NCI-H510A (cell line): ENCODE measurements around the gene SPRED2.
A peak's percentile ranks its signal among the peaks of the same experiment; 100 is the strongest.

Experiments
- DNase-seq: peaks from one replicate; lab custom pipeline; 2025; lab: John Stamatoyannopoulos, UW

SPRED2 gene

DNA sequence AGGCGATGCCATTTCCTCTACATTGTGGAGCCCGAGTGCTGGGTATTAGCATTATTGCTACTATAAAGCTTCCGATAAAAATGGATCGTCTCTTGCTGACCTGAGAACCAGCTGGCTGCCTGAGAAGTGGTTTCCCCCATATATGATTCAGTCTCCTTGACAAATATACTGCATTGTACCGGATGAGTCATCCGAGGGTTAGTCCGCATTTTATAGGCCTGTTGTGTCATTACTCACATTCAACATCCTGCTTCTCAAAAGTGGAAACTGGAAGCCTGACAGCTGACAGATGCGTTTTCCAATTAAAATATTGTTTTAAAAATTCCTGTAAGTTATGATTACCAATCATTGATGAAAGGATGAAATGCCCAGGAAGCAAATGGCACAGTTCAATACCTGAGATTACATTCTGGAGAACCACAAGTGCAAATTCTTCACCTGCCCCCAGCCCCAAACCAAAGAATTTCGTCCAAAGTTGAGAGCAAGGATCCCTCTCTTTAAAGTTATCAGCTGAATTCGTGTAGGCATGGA, 65.7 kb downstream of the SPRED2 start:
- DNase-seq, result peak; percentile 84

DNA sequence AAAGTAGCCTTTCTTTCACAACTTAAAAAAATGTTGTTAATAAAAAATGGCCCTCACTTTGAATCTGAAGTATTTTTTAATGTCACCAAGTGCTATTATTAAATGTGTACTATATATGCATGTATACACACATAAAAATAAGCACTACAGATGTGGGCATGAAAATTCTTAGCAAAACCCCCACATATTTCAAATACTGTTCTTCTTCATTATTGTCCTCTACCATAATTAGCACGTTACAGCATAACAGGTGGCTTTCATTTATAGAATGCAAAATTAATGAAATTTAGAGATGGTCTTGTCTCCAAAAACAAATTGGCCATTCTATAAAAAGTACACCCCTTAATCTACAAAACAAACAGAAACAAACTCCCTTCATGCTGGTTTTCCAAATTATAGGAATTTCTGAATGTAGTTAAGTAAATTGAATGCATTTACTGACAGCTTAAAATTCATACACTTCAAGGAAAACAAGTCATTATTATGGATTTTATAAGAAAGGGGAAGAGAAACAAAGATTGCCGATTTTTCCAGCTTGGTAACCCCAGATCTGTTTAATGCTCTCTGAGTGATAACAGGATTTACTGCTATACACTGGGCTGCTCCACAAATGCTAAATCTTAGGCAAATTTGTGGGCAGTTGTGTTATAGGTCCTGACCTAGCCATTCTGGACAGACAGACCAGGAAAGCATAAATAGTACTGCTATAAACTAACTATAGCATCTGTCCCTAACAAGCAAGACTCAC, 67.2 kb downstream of the SPRED2 start:
- no peak for DNase-seq

DNA sequence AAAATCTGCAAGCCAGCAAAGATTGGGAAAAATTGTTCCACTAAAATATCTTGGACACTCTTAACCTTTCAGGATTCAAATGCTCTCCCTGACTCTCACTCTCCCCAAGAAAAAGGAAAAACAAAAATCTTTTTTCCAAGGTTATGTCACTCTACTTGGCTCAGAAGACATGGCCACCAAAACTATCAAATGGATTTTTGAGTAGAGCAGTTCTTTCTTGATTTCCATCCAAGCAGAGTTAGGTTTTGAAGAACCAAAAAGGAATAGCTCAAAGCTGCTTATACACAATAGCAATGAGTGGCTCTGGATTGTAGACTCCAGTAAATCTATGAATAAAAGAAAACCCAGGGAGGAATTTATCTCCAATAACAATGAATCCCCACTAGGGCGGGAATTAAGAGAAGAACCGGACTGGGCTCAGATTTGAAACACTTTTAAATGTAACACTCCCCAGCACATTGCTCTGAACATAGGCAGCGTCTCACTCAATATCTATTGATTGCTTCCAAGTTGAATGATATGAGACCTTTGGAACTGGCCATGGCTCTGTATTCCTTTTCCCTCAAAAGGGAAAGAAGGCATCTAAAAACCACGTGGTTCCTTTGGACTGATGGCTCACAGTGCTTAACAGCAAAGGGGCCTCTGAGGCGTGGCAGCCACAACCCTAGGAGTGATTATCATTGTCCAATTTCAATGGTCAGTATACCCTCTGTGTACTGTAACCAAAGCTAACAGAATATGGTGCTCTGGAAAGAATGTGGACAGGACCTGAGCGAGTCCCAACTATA, 68.3 kb downstream of the SPRED2 start:
- no peak for DNase-seq

DNA sequence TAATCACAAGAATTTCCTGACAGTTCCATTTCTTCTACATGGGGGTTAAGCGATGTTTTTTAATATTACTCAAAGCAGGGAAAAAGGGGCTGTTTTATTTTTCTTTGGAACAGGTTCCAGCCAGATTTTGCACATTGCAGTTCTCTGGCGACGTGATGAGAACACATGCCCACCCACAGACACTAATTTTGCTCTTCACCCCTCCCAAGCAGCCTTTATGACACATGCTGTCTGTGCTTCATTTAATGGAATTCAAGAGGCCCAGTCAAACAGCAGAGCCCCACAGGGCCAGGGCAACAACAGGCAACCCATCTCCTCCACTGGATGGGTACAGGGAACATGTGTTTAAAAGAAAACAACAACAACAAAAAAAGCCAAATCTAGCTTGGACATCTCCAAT, 70.8 kb downstream of the SPRED2 start:
- no peak for DNase-seq

DNA sequence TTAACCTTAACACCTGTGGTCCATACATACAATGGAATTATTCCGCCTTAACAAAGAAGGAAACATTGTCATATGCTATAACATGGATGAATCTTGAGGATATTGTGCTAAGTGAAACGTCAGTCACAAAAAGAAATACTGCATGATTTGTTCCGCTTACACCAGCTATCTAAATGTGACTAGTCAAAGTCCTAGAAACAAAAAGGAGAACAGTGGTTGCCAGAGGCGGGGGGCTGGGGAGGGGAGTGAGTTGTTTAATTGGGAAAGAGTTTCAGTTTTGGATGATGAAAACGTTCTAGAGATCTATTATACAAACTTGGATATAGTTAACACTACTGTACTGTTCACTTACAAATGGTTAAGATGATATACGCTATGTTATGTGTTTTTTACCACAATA, 72.0 kb downstream of the SPRED2 start:
- no peak for DNase-seq

DNA sequence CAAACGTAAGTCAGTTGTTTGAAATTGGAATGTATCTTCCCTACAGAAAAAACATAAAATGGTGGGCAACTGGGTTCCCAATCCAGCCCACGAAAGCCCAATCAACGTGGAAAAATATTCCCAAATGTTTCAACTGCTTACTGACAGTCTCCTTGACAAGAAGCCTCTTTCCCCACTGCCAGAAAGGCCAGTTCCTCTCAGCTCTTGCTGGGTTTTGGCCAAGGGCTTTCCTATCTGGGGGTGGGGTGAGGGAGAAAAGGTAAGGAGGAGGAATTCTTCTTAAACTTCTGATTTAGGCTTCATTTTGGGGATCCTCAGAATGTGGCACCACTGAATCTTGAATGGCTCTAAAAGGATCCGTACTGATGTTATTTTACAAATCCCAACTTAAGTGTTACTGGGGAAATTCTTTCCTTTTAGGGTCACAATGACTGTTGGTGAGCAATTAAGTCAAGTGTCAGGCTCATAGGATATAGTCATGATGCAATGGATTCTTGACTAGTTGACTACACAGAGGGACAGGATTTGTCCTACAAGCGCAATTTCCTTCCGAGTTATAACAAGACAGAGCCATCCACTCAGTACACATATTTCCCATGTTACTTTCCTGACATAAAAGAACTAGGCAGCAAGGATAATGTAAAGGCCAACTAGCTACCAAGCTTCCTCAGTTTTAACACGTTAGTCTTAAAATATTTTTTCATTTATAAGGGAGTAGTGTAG, 73.6 kb downstream of the SPRED2 start:
- no peak for DNase-seq

DNA sequence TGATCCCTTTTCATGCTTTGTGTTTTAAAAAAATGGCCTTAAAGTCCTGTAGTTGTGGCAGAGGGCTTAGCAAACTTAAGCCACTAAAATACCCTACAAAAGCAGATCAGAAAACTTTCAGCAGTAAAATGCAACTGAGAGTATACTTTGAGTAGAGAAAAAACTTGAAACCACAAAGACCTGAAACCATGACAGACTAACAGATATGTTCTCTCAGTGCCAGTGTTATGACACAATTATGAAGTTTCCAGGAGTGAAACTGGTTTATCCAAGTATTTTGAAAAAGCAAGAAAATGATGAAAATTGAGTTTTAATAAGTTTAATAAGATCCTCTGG, 74.5 kb downstream of the SPRED2 start:
- DNase-seq, result no peak

DNA sequence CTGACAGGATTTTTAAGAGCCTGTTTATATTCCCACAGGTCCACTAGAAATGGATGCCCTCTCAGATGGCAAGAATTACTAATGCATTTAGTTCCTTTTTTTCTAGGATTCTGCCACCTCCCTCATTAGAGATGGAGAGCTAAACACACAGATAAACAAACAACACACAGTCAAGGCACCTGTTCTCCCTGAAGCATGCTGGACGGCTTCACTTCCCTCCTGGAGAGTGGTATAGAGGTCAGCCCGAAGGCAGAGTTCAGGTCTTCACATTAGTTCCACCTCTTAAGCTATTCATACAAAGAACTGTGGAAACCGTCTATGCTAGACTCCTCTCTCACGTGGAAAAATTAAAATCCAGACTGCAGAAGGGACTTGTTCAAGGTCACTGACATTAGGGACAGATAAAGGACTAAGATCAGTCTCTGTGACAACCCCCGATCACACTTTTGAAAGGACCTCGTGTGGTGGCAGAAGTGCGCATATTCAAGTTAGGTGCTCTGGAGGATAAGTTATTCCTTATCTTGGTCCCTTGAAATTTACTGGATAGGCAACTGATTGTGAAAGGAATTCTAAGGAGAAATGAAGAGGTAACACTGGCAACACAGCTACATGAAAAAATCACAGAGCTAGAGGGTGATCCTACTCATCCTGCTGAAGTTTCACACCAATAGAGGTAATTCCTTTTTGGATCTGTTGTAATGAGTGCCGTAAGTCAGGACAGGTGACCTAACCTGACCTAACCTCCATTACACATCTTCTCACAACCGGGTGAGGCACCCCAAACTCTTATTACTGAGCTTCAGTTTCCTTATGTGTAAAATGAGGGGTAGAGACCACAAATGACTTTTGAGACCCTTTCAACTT, 75.1 kb downstream of the SPRED2 start:
- DNase-seq, result no peak

DNA sequence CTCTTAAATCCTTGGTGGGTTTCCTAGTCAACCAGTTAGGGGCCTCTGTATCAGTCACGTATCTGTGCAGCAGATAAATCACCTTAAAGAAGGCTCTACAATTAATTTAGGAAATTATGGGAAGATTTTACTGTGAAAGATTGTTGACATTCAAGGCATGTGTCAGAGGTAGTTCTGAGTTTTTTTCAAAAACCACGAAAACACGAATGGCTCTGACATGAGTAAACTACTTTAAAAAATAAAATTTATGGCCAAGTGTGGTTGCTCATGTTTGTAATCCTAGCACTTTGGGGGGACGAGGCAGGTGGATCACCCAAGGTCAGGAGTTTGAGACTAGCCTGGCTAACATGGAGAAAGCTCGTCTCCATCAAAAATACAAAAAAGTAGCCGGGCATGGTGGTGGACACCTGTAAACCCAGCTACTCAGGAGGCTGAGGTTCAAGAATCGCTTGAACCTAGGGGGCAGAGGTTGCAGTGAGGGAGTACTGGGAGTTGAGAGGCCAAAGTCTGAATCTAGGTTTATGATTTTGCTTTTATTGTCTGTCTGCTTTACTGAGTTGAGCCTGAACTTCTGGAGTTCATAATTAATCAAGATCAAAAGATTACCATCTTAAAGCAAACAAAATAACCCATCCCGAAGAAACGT, 77.1 kb downstream of the SPRED2 start:
- DNase-seq, result no peak

DNA sequence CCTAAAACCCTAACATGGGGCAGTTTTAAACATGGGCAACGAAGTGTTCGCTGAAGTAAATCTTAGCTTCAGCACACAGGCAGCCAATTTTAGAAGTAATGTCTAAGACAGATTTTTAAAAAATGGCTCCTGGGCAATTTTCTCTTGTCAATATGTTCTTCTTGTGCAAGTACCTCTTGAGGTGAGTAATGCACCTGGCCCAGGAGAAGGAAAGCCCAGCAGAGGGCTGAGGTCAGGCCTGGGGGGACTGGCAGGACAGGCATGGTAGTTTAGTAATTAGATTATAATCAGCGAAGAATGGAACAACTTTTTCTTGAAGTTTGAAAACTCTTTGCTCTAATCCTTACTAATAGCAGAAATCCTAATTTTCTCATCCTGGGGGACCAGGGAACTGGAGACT, 77.6 kb downstream of the SPRED2 start:
- no peak for DNase-seq

DNA sequence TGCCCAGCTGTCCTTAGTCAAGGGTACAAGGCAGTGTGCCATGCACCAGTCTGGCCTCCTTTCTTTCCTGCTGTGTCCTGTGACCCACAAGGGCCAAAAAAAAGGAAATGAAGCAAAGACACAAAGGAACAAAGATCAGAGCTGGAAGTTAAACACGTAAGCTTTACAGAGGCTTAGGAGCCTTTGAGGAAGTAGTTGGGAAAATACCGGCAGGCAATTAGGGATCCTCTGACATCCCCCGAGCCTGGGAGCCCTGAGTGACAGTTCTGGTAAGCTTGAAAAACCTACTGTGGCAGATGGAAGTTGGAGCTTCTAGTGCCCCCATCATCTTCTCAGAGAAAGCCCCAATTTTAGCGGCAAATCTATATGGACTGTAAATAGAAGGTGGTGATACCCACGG, 78.5 kb downstream of the SPRED2 start:
- peak; percentile 31 for DNase-seq

DNA sequence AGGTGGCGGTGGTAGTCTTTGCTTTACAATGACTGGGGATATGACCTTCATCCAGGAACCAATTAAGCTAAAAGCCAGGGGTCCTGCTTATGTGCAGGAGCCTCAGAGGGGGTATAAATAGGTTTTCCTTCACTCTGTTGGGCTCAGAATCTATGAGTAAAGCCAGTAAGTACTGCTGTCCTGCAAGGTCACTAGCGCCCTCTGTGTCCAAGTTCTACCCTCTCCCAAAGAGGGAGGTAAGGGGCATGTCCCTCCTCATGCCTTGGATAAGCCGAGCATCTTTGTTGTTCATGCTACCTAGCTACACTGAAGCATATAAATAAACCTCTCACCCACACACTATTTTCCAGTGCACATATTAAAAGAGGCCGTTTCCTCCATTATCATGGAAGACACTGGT, 79.4 kb downstream of the SPRED2 start:
- no peak for DNase-seq

DNA sequence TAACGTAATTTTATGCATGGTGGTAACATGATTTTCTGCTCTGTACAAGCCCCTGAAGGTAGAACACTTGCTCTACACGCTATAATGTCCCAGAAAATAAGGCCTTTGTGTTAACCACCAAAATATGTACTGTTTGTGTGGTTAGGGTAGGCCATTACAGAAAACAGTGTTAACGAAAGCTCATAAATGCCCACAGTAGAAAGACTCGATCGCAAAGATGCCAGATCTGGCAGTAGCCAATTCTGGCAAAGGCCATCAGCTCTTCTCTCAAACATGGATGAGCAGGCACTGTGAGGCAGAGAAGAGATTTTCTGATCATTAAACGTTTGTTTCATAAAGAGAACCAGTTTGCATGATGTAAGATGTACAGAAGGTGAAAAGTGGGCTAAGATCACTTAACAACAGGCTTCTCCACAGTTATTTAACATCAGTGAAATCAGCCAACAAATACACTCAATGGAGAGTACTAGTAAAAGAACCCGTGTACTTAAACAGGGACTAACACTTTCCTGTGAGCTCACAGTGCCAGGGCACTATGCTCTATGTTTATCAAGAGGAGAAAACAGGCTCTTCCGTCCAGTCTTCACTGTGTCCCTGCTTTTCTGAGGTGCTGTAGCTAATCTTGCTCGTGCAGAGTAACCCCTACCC, 80.3 kb downstream of the SPRED2 start:
- no peak for DNase-seq

DNA sequence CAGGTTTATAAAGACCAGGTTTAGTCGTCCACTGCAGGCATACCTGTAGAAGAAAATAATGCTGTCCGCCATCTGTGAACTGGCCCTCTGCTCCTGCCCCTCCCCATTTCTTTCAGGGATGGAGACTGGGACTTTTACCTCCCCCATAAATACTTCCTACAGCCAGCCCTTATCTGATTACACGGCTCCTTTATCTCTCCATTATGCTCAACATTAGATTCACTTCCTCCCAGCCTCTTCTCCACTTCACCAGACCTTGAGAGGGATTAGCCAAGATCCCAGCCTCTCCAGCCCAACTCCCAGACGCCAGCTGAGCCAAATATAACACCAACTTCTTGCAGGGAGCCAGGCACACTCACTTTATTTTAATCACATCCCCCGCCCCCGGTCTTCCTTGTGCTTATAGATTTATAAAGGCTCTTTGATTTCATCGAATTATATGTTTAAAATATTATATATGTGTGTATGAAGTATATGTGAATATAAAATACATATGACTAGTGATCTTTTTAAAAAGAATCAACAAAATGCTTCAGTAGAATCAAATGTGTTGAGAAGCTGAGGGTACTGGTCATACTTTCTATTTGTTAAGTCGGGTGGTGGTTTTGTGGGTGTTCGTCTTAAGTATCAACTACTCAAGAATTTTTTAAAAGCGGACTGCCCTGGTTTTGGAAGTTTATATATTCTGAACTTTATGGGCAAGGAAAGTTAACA, 81.0 kb downstream of the SPRED2 start:
- DNase-seq, result no peak

DNA sequence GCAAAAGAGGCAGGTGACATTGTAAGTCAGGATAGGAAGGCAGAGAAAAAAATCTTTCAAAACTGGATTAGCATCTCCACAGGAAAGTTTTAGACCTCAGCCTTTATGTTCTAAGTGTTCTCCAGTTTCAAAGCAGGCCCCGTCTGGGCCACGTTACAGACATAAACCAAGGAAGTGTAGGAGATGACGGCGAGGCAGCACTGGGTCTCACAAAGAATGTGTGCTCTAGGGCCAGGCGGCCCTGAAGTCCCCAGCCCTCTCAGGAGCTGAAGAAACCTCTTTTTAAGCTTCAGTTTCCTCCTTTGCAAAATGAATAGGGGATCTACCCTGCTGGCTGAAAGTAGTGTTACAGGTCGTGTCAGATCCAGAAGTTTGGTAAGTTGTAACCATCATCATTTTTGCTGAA, 81.7 kb downstream of the SPRED2 start:
- DNase-seq, result no peak

DNA sequence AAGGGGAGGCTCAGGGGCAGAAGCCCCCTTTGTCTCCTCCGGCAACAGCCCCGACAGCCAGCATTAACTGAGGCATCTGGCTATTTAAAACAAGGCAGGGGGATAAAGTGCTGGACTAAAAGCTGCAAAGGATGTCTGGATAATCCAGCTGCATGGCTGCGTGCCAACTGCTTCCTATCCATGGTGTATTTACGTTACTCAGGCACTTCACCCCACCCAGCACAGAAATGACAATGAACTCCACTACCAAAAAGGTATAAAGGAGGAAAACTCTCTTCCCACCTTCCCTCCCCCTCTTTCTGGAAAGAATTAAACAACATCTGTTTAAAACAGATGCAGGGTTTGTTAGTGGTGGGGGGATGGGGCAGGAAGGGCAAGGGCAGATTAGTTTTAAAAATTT, 82.5 kb downstream of the SPRED2 start:
- DNase-seq, result peak; percentile 71

DNA sequence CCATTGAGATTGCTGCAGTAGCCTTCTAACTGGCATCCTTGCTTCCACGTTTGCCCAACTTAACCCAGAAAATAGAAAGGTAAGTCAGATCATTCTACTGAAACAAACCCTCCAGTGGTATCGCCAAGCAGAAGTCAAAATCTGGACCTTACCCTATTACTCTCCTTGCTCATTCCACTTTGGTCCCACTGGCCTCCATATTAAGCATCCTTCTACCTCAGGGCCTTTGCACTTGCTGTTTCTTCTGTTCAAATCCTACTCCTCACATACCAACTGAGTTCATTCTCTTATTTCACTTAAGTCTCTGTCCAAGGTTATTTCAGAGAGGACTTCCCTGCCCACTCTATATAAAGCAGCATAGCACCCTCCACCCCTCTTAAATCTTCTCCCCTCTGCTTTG, 84.5 kb downstream of the SPRED2 start:
- no peak for DNase-seq

DNA sequence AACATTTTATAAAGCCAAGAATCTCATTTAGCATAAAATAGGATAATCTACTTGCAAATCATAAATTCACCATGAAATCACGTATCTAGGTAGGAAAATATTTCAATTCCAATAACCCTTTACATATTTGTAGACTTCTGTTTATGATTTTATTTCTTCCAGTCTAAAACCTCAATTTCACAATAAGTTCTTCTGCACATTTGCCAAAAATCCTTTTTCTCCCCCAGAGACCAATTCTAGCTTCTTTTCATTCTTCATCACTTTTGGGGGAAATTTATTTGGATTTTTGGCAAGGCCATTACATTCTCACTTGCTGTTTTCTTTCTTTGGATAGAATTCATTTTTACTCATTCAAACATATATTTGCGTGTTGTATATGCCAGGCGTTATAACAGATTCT, 86.8 kb downstream of the SPRED2 start:
- no peak for DNase-seq

DNA sequence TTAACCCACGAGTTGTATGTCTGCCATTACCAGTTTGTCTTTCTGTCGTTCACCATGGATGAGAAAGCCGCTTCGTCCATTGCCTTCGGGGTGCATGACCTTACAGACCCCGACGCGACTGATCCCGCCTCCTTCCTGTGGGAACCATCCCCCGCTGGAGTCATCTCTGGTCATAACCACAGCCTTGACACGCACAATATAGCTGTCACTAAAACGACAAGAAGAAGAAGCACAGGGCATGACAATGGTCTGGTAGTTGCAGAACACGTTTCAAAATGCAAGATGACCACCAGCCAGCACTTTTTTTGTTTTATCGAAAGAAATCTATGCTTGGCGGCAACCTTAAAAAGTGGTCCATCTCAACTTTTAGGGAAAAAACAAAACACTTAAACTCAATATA, 87.7 kb downstream of the SPRED2 start:
- no peak for DNase-seq

DNA sequence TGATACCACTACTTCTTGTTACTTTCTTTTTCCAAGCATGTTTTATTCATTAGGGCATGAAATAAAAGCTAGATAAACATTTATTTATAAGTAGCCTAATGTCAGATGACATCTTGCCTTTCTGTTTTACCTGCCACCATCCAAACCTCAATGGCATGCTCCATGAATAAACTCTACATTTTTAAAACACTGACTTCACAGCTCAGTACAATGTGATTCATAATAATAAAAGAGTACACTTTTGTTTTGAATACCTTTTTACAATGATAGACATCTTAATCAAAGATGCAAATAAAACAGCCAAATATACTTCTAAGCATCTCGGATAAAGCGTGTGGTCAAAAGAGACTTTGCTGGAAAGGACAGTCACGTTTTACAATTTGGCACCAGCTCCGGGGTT, 88.2 kb downstream of the SPRED2 start:
- no peak for DNase-seq
